ENCODE results near the gene SFSWAP.

DNA sequence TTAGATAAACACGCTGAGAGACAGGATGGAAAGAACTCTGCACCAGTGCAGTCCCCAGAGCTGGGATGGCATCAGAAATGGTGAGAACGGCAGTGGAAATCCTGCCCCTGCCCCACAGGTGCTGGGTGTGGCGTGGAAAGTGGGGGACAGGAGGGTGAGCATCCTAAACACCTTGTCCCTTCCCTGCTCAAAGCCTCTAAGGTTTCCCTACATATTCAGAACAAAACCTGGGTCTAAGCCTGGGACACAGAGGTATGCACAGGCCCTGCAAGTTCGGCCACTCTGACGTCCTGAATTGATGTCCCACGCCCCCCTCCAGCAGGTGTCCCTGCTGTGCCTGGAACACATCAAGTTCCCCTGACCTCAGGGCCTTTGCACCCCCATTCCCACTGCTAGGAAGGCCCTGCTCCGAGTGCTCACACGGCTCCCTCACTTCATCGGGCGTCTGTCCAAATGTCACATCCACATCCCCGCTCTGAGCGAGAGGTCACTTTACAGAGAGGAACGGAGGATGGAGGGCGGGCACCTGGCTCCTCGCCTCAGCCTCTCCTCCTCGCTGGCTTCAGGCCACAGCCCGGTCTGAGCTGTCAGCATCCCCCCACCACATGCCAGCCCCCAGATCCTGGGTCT, 38.5 kb upstream of the SFSWAP start:
- TF ChIP-seq, protein P1, sequence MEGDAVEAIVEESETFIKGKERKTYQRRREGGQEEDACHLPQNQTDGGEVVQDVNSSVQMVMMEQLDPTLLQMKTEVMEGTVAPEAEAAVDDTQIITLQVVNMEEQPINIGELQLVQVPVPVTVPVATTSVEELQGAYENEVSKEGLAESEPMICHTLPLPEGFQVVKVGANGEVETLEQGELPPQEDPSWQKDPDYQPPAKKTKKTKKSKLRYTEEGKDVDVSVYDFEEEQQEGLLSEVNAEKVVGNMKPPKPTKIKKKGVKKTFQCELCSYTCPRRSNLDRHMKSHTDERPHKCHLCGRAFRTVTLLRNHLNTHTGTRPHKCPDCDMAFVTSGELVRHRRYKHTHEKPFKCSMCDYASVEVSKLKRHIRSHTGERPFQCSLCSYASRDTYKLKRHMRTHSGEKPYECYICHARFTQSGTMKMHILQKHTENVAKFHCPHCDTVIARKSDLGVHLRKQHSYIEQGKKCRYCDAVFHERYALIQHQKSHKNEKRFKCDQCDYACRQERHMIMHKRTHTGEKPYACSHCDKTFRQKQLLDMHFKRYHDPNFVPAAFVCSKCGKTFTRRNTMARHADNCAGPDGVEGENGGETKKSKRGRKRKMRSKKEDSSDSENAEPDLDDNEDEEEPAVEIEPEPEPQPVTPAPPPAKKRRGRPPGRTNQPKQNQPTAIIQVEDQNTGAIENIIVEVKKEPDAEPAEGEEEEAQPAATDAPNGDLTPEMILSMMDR (IDR thresholded peaks at IDR 0.05), result no peak
- TF ChIP-seq POLR2A (IDR thresholded peaks at IDR 0.05) (no peak), POLR2AphosphoS5 (IDR thresholded peaks at IDR 0.05) (no peak), EP300 (IDR thresholded peaks at IDR 0.05; ENCODE audit: low read depth) (no peak)

All from transverse colon (tissue), 4 donors.